Astrocyte (in vitro differentiated cells and primary cell): ENCODE results near the gene POLR1D. TPM values are rescaled to one million over a fixed set of nuclear protein-coding genes. Genes with fewer than 3 reads are reported as not detected.

Source experiments
- DNase-seq: peaks from one replicate; pipeline ENCODE4 v3.0.0-alpha.2; 2010; ENCODE audit warnings: low read depth
- FAIRE-seq: peaks from 2 replicates; lab custom pipeline; 2011; peaks lifted over from hg19 to GRCh38; lab: Jason Lieb, UNC
- H2AFZ ChIP-seq: 2 replicates; pipeline ENCODE4 v1.6.0; 2012; ENCODE audit warnings: low read depth, low read length, inconsistent platforms
- H3K27ac ChIP-seq: 2 replicates; pipeline ENCODE4 v1.5.1; 2011; ENCODE audit warnings: low read depth, low read length, inconsistent platforms
- H3K27me3 ChIP-seq: 2 replicates; pipeline ENCODE4 v1.6.0; 2011; ENCODE audit warnings: low read length, inconsistent platforms; ENCODE audit not compliant: insufficient read depth
- H3K36me3 ChIP-seq: 2 replicates; pipeline ENCODE4 v1.5.1; 2011; ENCODE audit warnings: low read length, inconsistent platforms; ENCODE audit not compliant: insufficient read depth
- H3K4me1 ChIP-seq: 2 replicates; pipeline ENCODE4 v1.5.1; 2011; ENCODE audit warnings: low read length, inconsistent platforms; ENCODE audit not compliant: insufficient read depth
- H3K4me2 ChIP-seq: 2 replicates; pipeline ENCODE4 v1.6.0; 2012; ENCODE audit warnings: low read length, inconsistent platforms
- H3K4me3 ChIP-seq: 2 replicates; pipeline ENCODE4 v1.5.1; 2011; ENCODE audit warnings: low read depth, mild to moderate bottlenecking, low read length, inconsistent platforms; ENCODE audit not compliant: insufficient read depth
- H3K79me2 ChIP-seq: 2 replicates; pipeline ENCODE4 v1.6.0; 2012; ENCODE audit warnings: mild to moderate bottlenecking, low read length, inconsistent platforms; ENCODE audit not compliant: insufficient read depth
- H3K9ac ChIP-seq: 2 replicates; pipeline ENCODE4 v1.6.0; 2012; ENCODE audit warnings: mild to moderate bottlenecking, low read length, inconsistent platforms
- H3K9me3 ChIP-seq: 2 replicates; pipeline ENCODE4 v1.5.1; 2012; ENCODE audit warnings: low read depth, mild to moderate bottlenecking, low read length, inconsistent platforms; ENCODE audit not compliant: insufficient read depth
- H4K20me1 ChIP-seq: 2 replicates; pipeline ENCODE4 v1.6.0; 2012; ENCODE audit warnings: low read length, inconsistent platforms; ENCODE audit not compliant: insufficient read depth
- H3K27ac Mint-ChIP-seq: one replicate; pipeline ENCODE4 v1.8.0; 2021; ENCODE audit warnings: mild to moderate bottlenecking, mixed read lengths; ENCODE audit not compliant: unreplicated experiment
- H3K27me3 Mint-ChIP-seq: one replicate; pipeline ENCODE4 v1.8.0; 2021; ENCODE audit warnings: low read depth, mixed read lengths; ENCODE audit not compliant: unreplicated experiment
- H3K36me3 Mint-ChIP-seq: one replicate; pipeline ENCODE4 v1.8.0; 2021; ENCODE audit warnings: low read depth, mixed read lengths; ENCODE audit not compliant: unreplicated experiment
- H3K4me1 Mint-ChIP-seq: one replicate; pipeline ENCODE4 v1.8.0; 2021; ENCODE audit warnings: low read depth, mixed read lengths; ENCODE audit not compliant: unreplicated experiment
- H3K4me3 Mint-ChIP-seq: one replicate; pipeline ENCODE4 v1.8.0; 2021; ENCODE audit warnings: mild to moderate bottlenecking, moderate library complexity, mixed read lengths; ENCODE audit not compliant: unreplicated experiment
- H3K9me3 Mint-ChIP-seq: one replicate; pipeline ENCODE4 v1.8.0; 2021; ENCODE audit warnings: mild to moderate bottlenecking, mixed read lengths; ENCODE audit not compliant: unreplicated experiment
- EZH2 ChIP-seq: IDR thresholded peaks from 2 replicates; pipeline ENCODE4 v1.6.1; 2012; ENCODE audit warnings: mild to moderate bottlenecking, low read length, inconsistent platforms; ENCODE audit not compliant: insufficient read depth
- total RNA-seq: library from RNA; stranded (reverse); gene quantifications from 2 replicates; pipeline ENCODE4 v1.2.1, GENCODE V29; 2021
- TF ChIP-seq, protein P1 (sequence below): IDR thresholded peaks from 2 replicates; pipeline ENCODE4 v1.5.1; 2011; ENCODE audit warnings: low read depth, mild to moderate bottlenecking, inconsistent platforms, low read length, moderate library complexity; ENCODE audit not compliant: insufficient read depth

Gene POLR1D
- total RNA-seq, 1 donor from 2014 or later = 118 TPM

DNA sequence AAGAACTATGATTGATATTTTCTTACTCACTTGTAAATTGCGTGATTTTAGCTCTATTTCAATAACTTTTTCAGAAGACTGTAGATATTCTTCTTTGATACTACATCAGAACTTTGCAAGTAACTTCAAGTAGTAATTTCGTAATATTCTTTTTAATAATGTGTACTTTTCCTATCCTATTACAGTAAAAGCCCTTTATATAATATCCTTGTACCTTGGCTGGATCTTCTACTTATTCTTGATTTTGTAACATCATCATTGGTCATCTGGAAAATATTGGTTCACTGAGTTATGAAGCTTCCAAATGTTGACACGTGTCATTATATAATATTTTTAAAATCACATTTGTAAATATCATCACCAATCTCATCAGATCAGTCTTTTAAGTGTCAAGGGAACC is 32.4 kb downstream of the POLR1D start:
- Histone ChIP-seq H3K79me2 (no peaks in the 10 kb centered on the region), H3K27ac (no peak overlapping the region), H3K9ac (no peak overlapping the region), H3K4me3 (no peak overlapping the region), H4K20me1 (peaks cover 4% of the 10 kb centered on the region), H3K4me2 (no peak overlapping the region), H3K27me3 (no peaks in the 10 kb centered on the region), H3K4me1 (no peaks in the 10 kb centered on the region), H3K9me3 (no peaks in the 10 kb centered on the region), H2AFZ (no peak overlapping the region), H3K36me3 (peaks cover 17% of the 10 kb centered on the region)
- Mint-ChIP-seq H3K36me3 (peaks cover 24% of the 10 kb centered on the region), H3K9me3 (peaks cover 8% of the 10 kb centered on the region), H3K27ac (no peak overlapping the region), H3K4me3 (no peak overlapping the region), H3K4me1 (peaks cover 5% of the 10 kb centered on the region), H3K27me3 (no peaks in the 10 kb centered on the region)
- DNase-seq (no peak), FAIRE-seq (no peak)
- TF ChIP-seq, protein P1, sequence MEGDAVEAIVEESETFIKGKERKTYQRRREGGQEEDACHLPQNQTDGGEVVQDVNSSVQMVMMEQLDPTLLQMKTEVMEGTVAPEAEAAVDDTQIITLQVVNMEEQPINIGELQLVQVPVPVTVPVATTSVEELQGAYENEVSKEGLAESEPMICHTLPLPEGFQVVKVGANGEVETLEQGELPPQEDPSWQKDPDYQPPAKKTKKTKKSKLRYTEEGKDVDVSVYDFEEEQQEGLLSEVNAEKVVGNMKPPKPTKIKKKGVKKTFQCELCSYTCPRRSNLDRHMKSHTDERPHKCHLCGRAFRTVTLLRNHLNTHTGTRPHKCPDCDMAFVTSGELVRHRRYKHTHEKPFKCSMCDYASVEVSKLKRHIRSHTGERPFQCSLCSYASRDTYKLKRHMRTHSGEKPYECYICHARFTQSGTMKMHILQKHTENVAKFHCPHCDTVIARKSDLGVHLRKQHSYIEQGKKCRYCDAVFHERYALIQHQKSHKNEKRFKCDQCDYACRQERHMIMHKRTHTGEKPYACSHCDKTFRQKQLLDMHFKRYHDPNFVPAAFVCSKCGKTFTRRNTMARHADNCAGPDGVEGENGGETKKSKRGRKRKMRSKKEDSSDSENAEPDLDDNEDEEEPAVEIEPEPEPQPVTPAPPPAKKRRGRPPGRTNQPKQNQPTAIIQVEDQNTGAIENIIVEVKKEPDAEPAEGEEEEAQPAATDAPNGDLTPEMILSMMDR = no peak
- no peak for TF ChIP-seq EZH2

DNA sequence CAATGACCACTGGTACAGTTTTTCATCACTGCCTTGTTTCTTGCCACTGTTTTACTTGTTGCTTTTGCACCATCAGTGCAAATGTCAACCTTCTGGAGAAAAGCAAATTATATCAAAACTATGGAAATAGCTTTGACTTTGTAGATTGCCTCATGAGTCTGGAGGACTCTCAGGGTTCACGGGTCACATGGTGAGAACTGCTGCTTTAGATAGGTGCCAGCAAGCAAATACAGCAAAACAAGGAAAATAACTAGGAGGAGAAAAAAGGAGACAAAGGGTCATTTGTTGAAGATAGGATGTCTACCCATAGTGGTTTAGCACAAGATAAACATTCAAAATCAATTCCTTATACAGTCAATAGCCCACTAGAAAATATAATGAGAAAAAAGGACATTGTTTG is 33.1 kb downstream of the POLR1D start:
- Mint-ChIP-seq H3K27me3 (no peaks in the 10 kb centered on the region), H3K9me3 (peaks cover 5% of the 10 kb centered on the region), H3K27ac (no peak overlapping the region), H3K4me1 (peaks cover 10% of the 10 kb centered on the region), H3K36me3 (peaks cover 20% of the 10 kb centered on the region), H3K4me3 (no peak overlapping the region)
- Histone ChIP-seq H3K4me2 (no peak overlapping the region), H2AFZ (no peak overlapping the region), H3K79me2 (no peaks in the 10 kb centered on the region), H3K9me3 (no peaks in the 10 kb centered on the region), H3K36me3 (peaks cover 13% of the 10 kb centered on the region), H3K9ac (no peak overlapping the region), H3K4me1 (no peaks in the 10 kb centered on the region), H3K4me3 (no peak overlapping the region), H4K20me1 (peaks cover 4% of the 10 kb centered on the region), H3K27me3 (no peaks in the 10 kb centered on the region), H3K27ac (no peak overlapping the region)
- DNase-seq = no peak
- no peak for TF ChIP-seq EZH2
- TF ChIP-seq, protein P1 = no peak
- FAIRE-seq = no peak

DNA sequence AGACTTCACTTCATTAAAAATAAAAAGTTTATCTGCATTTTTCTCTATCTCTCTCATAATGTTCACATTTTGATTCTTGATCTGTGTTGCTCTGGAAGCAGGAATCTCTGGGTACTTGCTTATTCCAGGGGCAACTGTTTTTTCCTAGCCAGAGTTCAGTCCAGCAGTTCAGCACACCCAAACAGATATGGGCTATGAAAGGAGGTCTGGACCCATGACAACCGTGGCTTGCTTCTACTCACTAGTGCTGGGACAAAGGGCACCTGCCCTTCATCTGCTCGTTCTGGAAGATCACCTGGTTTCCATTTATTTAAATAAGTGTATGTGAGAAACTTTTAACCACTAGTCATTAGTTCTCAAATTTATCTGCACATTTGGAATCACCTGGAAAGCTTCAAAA is 36.0 kb downstream of the POLR1D start:
- H3K4me2 ChIP-seq = no peak overlapping the region
- no peak overlapping the region for H3K4me3 Mint-ChIP-seq
- H3K9ac ChIP-seq = no peak overlapping the region
- no peak overlapping the region for H3K27ac ChIP-seq
- DNase-seq (no peak), FAIRE-seq (no peak)
- H2AFZ ChIP-seq = no peak overlapping the region
- H4K20me1 ChIP-seq = peaks cover 13% of the 10 kb centered on the region
- no peaks in the 10 kb centered on the region for H3K4me1 ChIP-seq
- TF ChIP-seq EZH2 = no peak
- TF ChIP-seq, protein P1 = no peak
- H3K9me3 ChIP-seq = no peaks in the 10 kb centered on the region
- H3K36me3 Mint-ChIP-seq = peaks cover 2% of the 10 kb centered on the region
- no peak overlapping the region for H3K27ac Mint-ChIP-seq
- no peaks in the 10 kb centered on the region for H3K27me3 ChIP-seq
- H3K4me3 ChIP-seq = no peak overlapping the region
- H3K27me3 Mint-ChIP-seq = no peaks in the 10 kb centered on the region
- H3K36me3 ChIP-seq = no peaks in the 10 kb centered on the region
- peaks cover 10% of the 10 kb centered on the region for H3K4me1 Mint-ChIP-seq
- peaks cover 2% of the 10 kb centered on the region for H3K79me2 ChIP-seq
- no peaks in the 10 kb centered on the region for H3K9me3 Mint-ChIP-seq
